Measurements from ENCODE around the gene HSD11B2.

The HSD11B2 gene

DNA sequence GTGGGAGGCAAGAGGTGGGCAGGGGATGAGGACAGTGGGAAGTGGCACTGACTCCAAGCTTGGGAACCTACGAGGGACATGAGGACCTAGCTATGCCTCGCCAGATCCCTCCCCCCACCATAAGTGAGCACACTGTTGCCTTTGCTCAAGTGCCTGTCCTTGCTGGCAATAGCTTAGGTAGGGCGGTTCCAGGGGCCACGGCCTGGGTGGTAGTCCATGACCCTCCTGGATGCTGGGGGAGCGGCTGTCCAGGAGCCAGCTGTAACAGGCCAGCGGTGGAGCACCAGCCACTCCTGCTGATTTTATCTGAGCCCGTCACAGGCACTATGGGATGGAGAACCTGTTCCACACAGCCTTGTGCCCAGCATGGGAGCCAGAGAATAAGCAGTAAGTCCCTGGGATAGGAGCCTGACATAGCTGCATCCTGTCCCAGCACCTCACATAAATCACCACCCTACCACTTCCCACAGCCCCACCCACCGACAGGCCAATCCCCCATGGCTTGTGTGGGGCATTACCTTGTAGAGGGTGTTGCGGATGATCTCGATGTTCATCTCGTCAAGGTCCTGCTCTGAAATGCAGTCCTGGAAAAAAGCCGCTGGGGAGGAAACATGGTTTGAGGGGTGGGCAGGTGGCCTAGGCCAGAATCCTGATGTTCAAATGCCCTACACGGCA lies 11.8 kb downstream of the HSD11B2 start:
- Histone ChIP-seq H3K9ac (ENCODE audit: low read length) (no peak overlapping the region), H3K4me1 (ENCODE audit: insufficient read depth, low read length, severe bottlenecking) (no peaks in the 10 kb centered on the region), H3K4me3 (ENCODE audit: low read depth, low read length, poor library complexity, severe bottlenecking) (no peak overlapping the region), H3F3A (ENCODE audit: insufficient read depth, low read length) (no peaks in the 10 kb centered on the region), H3K9me3 (ENCODE audit: low read length) (no peaks in the 10 kb centered on the region), H3K36me3 (ENCODE audit: insufficient read depth, low read length) (peaks cover 41% of the 10 kb centered on the region), H3K27ac (ENCODE audit: low read depth, low read length, poor library complexity, severe bottlenecking) (no peak overlapping the region), H2AFZ (ENCODE audit: low read length) (no peak overlapping the region), H4K20me1 (ENCODE audit: insufficient read depth, low read length) (no peaks in the 10 kb centered on the region), H3K4me2 (ENCODE audit: low read length) (no peak overlapping the region), H3K9me2 (ENCODE audit: low read depth, low read length) (no peaks in the 10 kb centered on the region), H3K79me2 (ENCODE audit: insufficient read depth, low read length) (no peaks in the 10 kb centered on the region), H3K27me3 (ENCODE audit: insufficient read depth, low read length) (no peaks in the 10 kb centered on the region)
- TF ChIP-seq, protein P1, sequence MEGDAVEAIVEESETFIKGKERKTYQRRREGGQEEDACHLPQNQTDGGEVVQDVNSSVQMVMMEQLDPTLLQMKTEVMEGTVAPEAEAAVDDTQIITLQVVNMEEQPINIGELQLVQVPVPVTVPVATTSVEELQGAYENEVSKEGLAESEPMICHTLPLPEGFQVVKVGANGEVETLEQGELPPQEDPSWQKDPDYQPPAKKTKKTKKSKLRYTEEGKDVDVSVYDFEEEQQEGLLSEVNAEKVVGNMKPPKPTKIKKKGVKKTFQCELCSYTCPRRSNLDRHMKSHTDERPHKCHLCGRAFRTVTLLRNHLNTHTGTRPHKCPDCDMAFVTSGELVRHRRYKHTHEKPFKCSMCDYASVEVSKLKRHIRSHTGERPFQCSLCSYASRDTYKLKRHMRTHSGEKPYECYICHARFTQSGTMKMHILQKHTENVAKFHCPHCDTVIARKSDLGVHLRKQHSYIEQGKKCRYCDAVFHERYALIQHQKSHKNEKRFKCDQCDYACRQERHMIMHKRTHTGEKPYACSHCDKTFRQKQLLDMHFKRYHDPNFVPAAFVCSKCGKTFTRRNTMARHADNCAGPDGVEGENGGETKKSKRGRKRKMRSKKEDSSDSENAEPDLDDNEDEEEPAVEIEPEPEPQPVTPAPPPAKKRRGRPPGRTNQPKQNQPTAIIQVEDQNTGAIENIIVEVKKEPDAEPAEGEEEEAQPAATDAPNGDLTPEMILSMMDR (IDR thresholded peaks at IDR 0.05; ENCODE audit: low read length), result no peak
- TF ChIP-seq EZH2 (IDR thresholded peaks at IDR 0.05; ENCODE audit: borderline replicate concordance, low read length), result no peak

DNA sequence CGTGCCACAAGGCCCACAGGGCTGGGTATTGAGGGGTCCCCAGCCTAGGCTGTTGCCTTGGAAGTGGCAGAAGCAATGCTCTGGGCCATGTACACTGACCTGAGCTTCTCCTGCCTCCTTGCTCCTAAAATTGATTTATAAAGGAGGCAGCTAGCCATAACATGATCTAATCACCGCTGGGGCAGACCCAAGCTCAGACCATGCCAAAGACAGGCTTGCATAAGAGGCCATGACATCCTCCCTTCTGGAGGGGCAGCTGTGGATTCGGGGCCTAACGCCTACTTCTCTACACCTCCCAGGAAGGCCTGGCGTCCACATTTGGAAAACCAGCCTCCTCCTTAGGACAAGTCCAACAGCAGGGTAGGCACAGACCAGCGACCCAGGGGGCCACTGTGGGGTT lies 12.3 kb downstream of the HSD11B2 start:
- no peak overlapping the region for H3K27ac ChIP-seq (ENCODE audit: low read depth, low read length, poor library complexity, severe bottlenecking)
- peaks cover 39% of the 10 kb centered on the region for H3K36me3 ChIP-seq (ENCODE audit: insufficient read depth, low read length)
- no peak overlapping the region for H2AFZ ChIP-seq (ENCODE audit: low read length)
- no peaks in the 10 kb centered on the region for H3K9me2 ChIP-seq (ENCODE audit: low read depth, low read length)
- H3K4me1 ChIP-seq (ENCODE audit: insufficient read depth, low read length, severe bottlenecking), result no peaks in the 10 kb centered on the region
- H3K27me3 ChIP-seq (ENCODE audit: insufficient read depth, low read length), result no peaks in the 10 kb centered on the region
- no peak for TF ChIP-seq EZH2 (IDR thresholded peaks at IDR 0.05; ENCODE audit: borderline replicate concordance, low read length)
- TF ChIP-seq, protein P1 (IDR thresholded peaks at IDR 0.05; ENCODE audit: low read length), result no peak
- no peak overlapping the region for H3K9ac ChIP-seq (ENCODE audit: low read length)
- H3F3A ChIP-seq (ENCODE audit: insufficient read depth, low read length), result no peaks in the 10 kb centered on the region
- no peaks in the 10 kb centered on the region for H4K20me1 ChIP-seq (ENCODE audit: insufficient read depth, low read length)
- H3K4me3 ChIP-seq (ENCODE audit: low read depth, low read length, poor library complexity, severe bottlenecking), result no peak overlapping the region
- no peak overlapping the region for H3K4me2 ChIP-seq (ENCODE audit: low read length)
- no peaks in the 10 kb centered on the region for H3K79me2 ChIP-seq (ENCODE audit: insufficient read depth, low read length)
- H3K9me3 ChIP-seq (ENCODE audit: low read length), result no peaks in the 10 kb centered on the region

DNA sequence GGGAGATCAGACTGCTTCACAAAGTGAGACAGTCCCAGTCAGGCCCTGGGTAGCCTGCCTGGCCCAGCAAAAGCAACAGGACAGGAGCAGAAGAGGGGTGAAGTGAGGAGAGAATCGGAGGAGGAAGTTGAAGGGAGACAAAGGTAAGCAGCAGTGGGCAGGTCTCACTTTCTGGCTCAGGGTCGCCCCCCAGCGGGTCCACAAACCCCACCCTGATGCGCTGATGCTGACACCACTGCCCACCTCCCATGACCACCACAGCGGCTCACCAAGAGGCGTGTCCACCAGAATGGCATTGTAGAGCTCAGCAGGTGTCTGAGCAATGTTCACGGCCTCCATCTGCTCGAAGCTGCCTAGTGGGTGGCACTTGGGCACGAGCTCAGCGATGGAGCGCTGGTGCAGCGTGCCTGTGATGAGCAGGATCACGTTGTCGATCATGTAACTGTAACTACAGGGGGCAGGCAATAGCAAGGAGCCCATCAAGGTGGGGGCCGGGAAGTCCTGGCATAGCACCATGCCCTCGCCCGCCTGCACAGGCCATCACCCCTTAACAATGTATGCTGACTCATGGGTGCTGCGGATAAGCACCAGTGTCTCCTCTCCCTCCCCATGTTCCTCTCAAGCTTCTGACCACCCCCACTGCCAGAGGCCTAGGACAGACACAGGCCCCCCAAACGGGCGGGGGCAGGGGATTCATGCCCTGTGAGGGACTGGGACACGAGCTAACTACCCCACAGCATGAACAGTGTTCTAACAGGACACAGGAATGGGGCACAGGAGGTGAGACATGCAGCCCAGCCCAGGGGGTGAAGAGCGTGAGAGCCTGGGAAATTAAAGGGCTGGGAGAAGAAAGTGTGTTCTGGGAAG lies 13.6 kb downstream of the HSD11B2 start:
- H3K4me2 ChIP-seq (ENCODE audit: low read length), result no peak overlapping the region
- H3K4me1 ChIP-seq (ENCODE audit: insufficient read depth, low read length, severe bottlenecking), result no peaks in the 10 kb centered on the region
- H3K4me3 ChIP-seq (ENCODE audit: low read depth, low read length, poor library complexity, severe bottlenecking), result no peak overlapping the region
- H3K9me3 ChIP-seq (ENCODE audit: low read length), result no peaks in the 10 kb centered on the region
- no peak overlapping the region for H2AFZ ChIP-seq (ENCODE audit: low read length)
- no peak overlapping the region for H3K9ac ChIP-seq (ENCODE audit: low read length)
- no peaks in the 10 kb centered on the region for H4K20me1 ChIP-seq (ENCODE audit: insufficient read depth, low read length)
- H3K79me2 ChIP-seq (ENCODE audit: insufficient read depth, low read length), result no peaks in the 10 kb centered on the region
- peaks cover 26% of the 10 kb centered on the region; the same call in 1 of the 2 replicates for H3K36me3 ChIP-seq (ENCODE audit: insufficient read depth, low read length)
- no peaks in the 10 kb centered on the region for H3K27me3 ChIP-seq (ENCODE audit: insufficient read depth, low read length)
- no peaks in the 10 kb centered on the region for H3K9me2 ChIP-seq (ENCODE audit: low read depth, low read length)
- no peak overlapping the region for H3K27ac ChIP-seq (ENCODE audit: low read depth, low read length, poor library complexity, severe bottlenecking)
- H3F3A ChIP-seq (ENCODE audit: insufficient read depth, low read length), result no peaks in the 10 kb centered on the region
- TF ChIP-seq EZH2 (IDR thresholded peaks at IDR 0.05; ENCODE audit: borderline replicate concordance, low read length), result no peak
- TF ChIP-seq, protein P1 (IDR thresholded peaks at IDR 0.05; ENCODE audit: low read length), result peak; percentile 51
